K562 (cell line): ENCODE results near the gene PRKCSH. TPM values are rescaled to one million over a fixed set of nuclear protein-coding genes. Genes with fewer than 3 reads are reported as not detected.
A peak's percentile ranks its signal among the peaks of the same experiment; 100 is the strongest.

Experiments used
- ATAC-seq: fragments of 200-7000 bp; cut with Tn5 transposase; 3 replicates; pipeline ENCODE4 v1.9.1; 2020; ENCODE audit warnings: moderate library complexity
- BruUV-seq: library from RNA; stranded (reverse); fragments of 400-500 nt; replicated peaks from 2 replicates; lab custom pipeline; 2021; lab: Mats Ljungman, UMichigan
- CTCF ChIA-PET: fragments of 300-600 bp; formaldehyde crosslinking; extraction: SDS; loops from one replicate; lab custom pipeline; 2021; ENCODE audit warnings: low intra/inter-chr PET ratio; lab: Yijun Ruan, JAX
- POLR2A ChIA-PET: fragments of 300-600, 350-650 bp; sonication (Branson Sonifier 250); formaldehyde crosslinking; extraction: SDS; loops from one replicate; lab custom pipeline; 2021; ENCODE audit warnings: antibody characterized with exemption, inconsistent platforms; lab: Yijun Ruan, JAX
- DNase-seq, 4 experiments: peaks; one replicate each; pipeline versions ENCODE4 v3.0.0 to v3.0.0-alpha.2; 2011 to 2018; ENCODE audit warnings: low spot score in 3 of 4, mixed read lengths in 3 of 4; ENCODE audit errors: extremely low read depth in 1 of 4
- FAIRE-seq: peaks from 2 replicates; lab custom pipeline; 2011; peaks lifted over from hg19 to GRCh38; lab: Jason Lieb, UNC
- H2AFZ ChIP-seq: 2 replicates; pipeline ENCODE4 v1.6.0; 2011; ENCODE audit warnings: low read depth, low read length, control low read depth, inconsistent platforms
- H3K27ac ChIP-seq: fragments of 200-600 bp; 3 replicates; pipeline ENCODE4 v1.8.0; 2011; ENCODE audit warnings: low read depth, mild to moderate bottlenecking, control low read depth, inconsistent platforms, low read length, moderate library complexity, mixed read lengths; ENCODE audit errors: extremely low read depth
- H3K27me3 ChIP-seq, 2 experiments: fragments of 300-600 bp in 1 of 2; 2 replicates in 1 of 2; 3 replicates in 1 of 2; pipeline versions ENCODE4 v1.6.0 to v1.8.0; 2011; ENCODE audit warnings: inconsistent platforms in 2 of 2, low read length in 2 of 2, mild to moderate bottlenecking in 1 of 2, mixed read lengths in 1 of 2, moderate library complexity in 1 of 2; ENCODE audit not compliant: control insufficient read depth in 2 of 2, insufficient read depth in 2 of 2
- H3K36me3 ChIP-seq: fragments of 300-600 bp; 3 replicates; pipeline ENCODE4 v1.8.0; 2011; ENCODE audit warnings: mild to moderate bottlenecking, low read length, inconsistent platforms; ENCODE audit not compliant: control insufficient read depth, insufficient read depth
- H3K4me1 ChIP-seq, 2 experiments: fragments of 200-600 bp in 1 of 2; replicated peaks in 1 of 2; 2 replicates in 1 of 2; 3 replicates in 1 of 2; pipeline versions ENCODE4 v1.5.1 to v1.8.0; 2011; ENCODE audit warnings: inconsistent platforms in 2 of 2, low read length in 2 of 2, mild to moderate bottlenecking in 1 of 2, mixed read lengths in 1 of 2, moderate library complexity in 1 of 2; ENCODE audit not compliant: control insufficient read depth in 2 of 2, insufficient read depth in 2 of 2
- H3K4me2 ChIP-seq: 2 replicates; pipeline ENCODE4 v1.6.1; 2011; ENCODE audit warnings: low read length, control low read depth, inconsistent platforms, mixed read lengths; ENCODE audit not compliant: insufficient read depth
- H3K4me3 ChIP-seq: fragments of 200-600 bp; sonication (generic), shearing (Covaris generic); 2 replicates; pipeline ENCODE4 v1.5.1; 2016; ENCODE audit warnings: control low read depth, inconsistent platforms
- H3K79me2 ChIP-seq: fragments of 200-600 bp; 3 replicates; pipeline ENCODE4 v1.8.0; 2011; ENCODE audit warnings: low read length, inconsistent platforms; ENCODE audit not compliant: control insufficient read depth, insufficient read depth
- H3K9ac ChIP-seq, 2 experiments: 2 replicates each; pipeline versions ENCODE4 v1.6.0 to v1.6.1; 2011; ENCODE audit warnings: low read depth in 2 of 2, low read length in 2 of 2, control low read depth in 1 of 2, inconsistent platforms in 1 of 2, mild to moderate bottlenecking in 1 of 2, mixed read lengths in 1 of 2; ENCODE audit not compliant: insufficient read depth in 1 of 2
- H3K9me1 ChIP-seq: one replicate; pipeline ENCODE4 v1.6.0; 2011; ENCODE audit warnings: inconsistent platforms, mild to moderate bottlenecking, low read length, moderate library complexity; ENCODE audit not compliant: control insufficient read depth, insufficient read depth
- H3K9me3 ChIP-seq: replicated peaks from 2 replicates; pipeline ENCODE4 v1.5.1; 2011; ENCODE audit warnings: low read depth, low read length, inconsistent platforms; ENCODE audit not compliant: control insufficient read depth, insufficient read depth
- H4K20me1 ChIP-seq: replicated peaks from 2 replicates; pipeline ENCODE4 v1.6.1; 2011; ENCODE audit warnings: low read length, inconsistent platforms, mixed read lengths; ENCODE audit not compliant: control insufficient read depth, insufficient read depth
- ATF2 ChIP-seq: sonication (generic); formaldehyde crosslinking; IDR thresholded peaks from 2 replicates; pipeline ENCODE4 v1.8.1; 2022; ENCODE audit warnings: missing genetic modification reagents
- BCLAF1 ChIP-seq, 2 experiments: fragments of 450-650 bp in 1 of 2; IDR thresholded peaks; 2 replicates each; pipeline ENCODE4 v1.6.1; 2011 to 2017; ENCODE audit warnings: low read depth in 2 of 2, antibody characterized with exemption in 1 of 2, borderline replicate concordance in 1 of 2, low read length in 1 of 2, mild to moderate bottlenecking in 1 of 2, mixed read lengths in 1 of 2; ENCODE audit not compliant: control insufficient read depth in 1 of 2
- CHD4 ChIP-seq: fragments of 200-600 bp; sonication (generic); IDR thresholded peaks from 3 replicates; pipeline ENCODE4 v1.6.1; 2012; ENCODE audit warnings: low read depth, mild to moderate bottlenecking, mixed read lengths, low read length, inconsistent platforms; ENCODE audit not compliant: insufficient read depth, insufficient replicate concordance, poor library complexity, severe bottlenecking
- E2F4 ChIP-seq: sonication (generic); formaldehyde crosslinking; IDR thresholded peaks from 2 replicates; pipeline ENCODE4 v1.8.0; 2022; ENCODE audit warnings: mild to moderate bottlenecking, low read depth, missing genetic modification reagents
- EHMT2 ChIP-seq: fragments of 450-650 bp; IDR thresholded peaks from 2 replicates; pipeline ENCODE4 v1.6.1; 2018; ENCODE audit warnings: antibody characterized with exemption
- ETS2 ChIP-seq: IDR thresholded peaks from 2 replicates; pipeline ENCODE4 v1.6.1; 2016; ENCODE audit warnings: borderline replicate concordance, missing genetic modification characterization, mild to moderate bottlenecking, moderate library complexity, missing compliant biosample characterization; ENCODE audit not compliant: poor library complexity, severe bottlenecking
- JUND ChIP-seq, 2 experiments: IDR thresholded peaks; 2 replicates in 1 of 2; 3 replicates in 1 of 2; pipeline ENCODE4 v1.6.1; 2011; ENCODE audit warnings: borderline replicate concordance in 2 of 2, low read depth in 2 of 2, low read length in 2 of 2, improper control_type of control experiment in 1 of 2, missing biosample characterization in 1 of 2, missing genetic modification characterization in 1 of 2, missing genetic modification reagents in 1 of 2
- NKRF ChIP-seq: fragments of 450-650 bp; IDR thresholded peaks from 2 replicates; pipeline ENCODE4 v1.6.1; 2016; ENCODE audit warnings: borderline replicate concordance
- ZNF436 ChIP-seq: fragments of 250-450, 450-650 bp; sonication (Bioruptor Pico); formaldehyde crosslinking; IDR thresholded peaks from 2 replicates; pipeline ENCODE4 v1.7.0; 2020; ENCODE audit warnings: mild to moderate bottlenecking
- ZNF764 ChIP-seq: fragments of 250-450 bp; sonication (Bioruptor Pico); IDR thresholded peaks from 2 replicates; pipeline ENCODE4 v1.4.0; 2020; ENCODE audit warnings: low read depth, mild to moderate bottlenecking, moderate library complexity
- whole genome bisulfite sequencing: fragments of 100-300 bp; shearing (Covaris generic); methylation state at CpG from one replicate; pipeline ENCODE4 v1.1.6; 2016; ENCODE audit warnings: low coverage, mixed read lengths; ENCODE audit not compliant: insufficient coverage; ENCODE audit errors: missing lambda C conversion rate; 5-methylcytosine and 5-hydroxymethylcytosine counted together
- in situ Hi-C: fragments of 300-500 bp; cut with MboI; formaldehyde crosslinking; loops from 4 replicates; pipeline ENCODE4 v1.15.0; 2018; ENCODE audit warnings: inconsistent platforms, mixed read lengths
- intact Hi-C: fragments of 100-400 bp; cut with micrococcal nuclease; formaldehyde crosslinking; loops from 2 replicates; pipeline ENCODE4 v1.14.2; 2022
- polyA plus RNA-seq, 8 experiments: library from polyadenylated mRNA; depleted of rRNA in 4 of 8; stranded (reverse) in 5 of 8; unstranded in 3 of 8; fragments of >200 nt; fragmentation: Nextera tagmentation in 2 of 8; fragmentation: Illumina TruSeq in 1 of 8; extraction: Ambion mirVana in 2 of 8; extraction: Trizol in 1 of 8; gene quantifications; 2 replicates each; pipeline versions ENCODE4 v1.2.1 to v1.2.3, GENCODE V29; 2011 to 2014; ENCODE audit warnings: inconsistent platforms in 1 of 8, missing spikeins in 1 of 8
- total RNA-seq, 7 experiments: library from RNA; depleted of rRNA in 6 of 7; stranded (reverse); fragments of >200 nt in 6 of 7; fragmentation: Illumina TruSeq in 2 of 7; extraction: Trizol in 2 of 7; gene quantifications; 2 replicates each; pipeline versions ENCODE4 v1.2.1 to v1.2.3, GENCODE V29; 2011 to 2021; ENCODE audit warnings: low replicate concordance in 1 of 7

The PRKCSH gene
- total and polyA plus RNA-seq, 9 of the 15 experiments (the other 6 are each of a cell fraction or from before 2014, with no cell fraction given): 2.3 to 297 (median 48.1) TPM

- 90% methylated on average over 4 of the region's 57 CpGs for WGBS
- ChIA-PET POLR2A (interaction anchor here (1.2 kb wide), 1 partner anchor 109 kb away, joined by 4 read pairs; the partner anchor contains the start of gene SWSAP1), CTCF (interaction anchor here (0.6 to 2.2 kb wide), 5 partner anchors 31 to 357 kb away, joined by 3 to 15 read pairs (median 3); no protein-coding TSS in a partner anchor)
- DNase-seq (peak in 1 of 4 experiments; percentile 11), FAIRE-seq (no peak), ATAC-seq (no peak)
- H3K4me2 ChIP-seq: no peak overlapping the region
- H3K79me2 ChIP-seq: no peaks in the 10 kb centered on the region
- no peaks in the 10 kb centered on the region for H3K36me3 ChIP-seq
- H2AFZ ChIP-seq: no peak overlapping the region
- no TSS peak for BruUV-seq
- in situ Hi-C loops: no loop called here
- H3K27me3 ChIP-seq: no peaks in the 10 kb centered on the region
- H3K9ac ChIP-seq: no peak overlapping the region
- H3K4me3 ChIP-seq: no peak overlapping the region
- intact Hi-C loops: loop anchor here (2.0 to 10.0 kb wide), 3 partner anchors 31 to 189 kb away; partner anchors contain the start of genes EPOR and TSPAN16
- H3K27ac ChIP-seq: no peak overlapping the region
- H3K9me1 ChIP-seq: no peaks in the 10 kb centered on the region
- no peaks in the 10 kb centered on the region for H3K9me3 ChIP-seq
- peaks cover 7 to 67% of the 10 kb centered on the region in 2 experiments; a peak in 4 of 5 replicates for H3K4me1 ChIP-seq
- H4K20me1 ChIP-seq: no peaks in the 10 kb centered on the region
- TF ChIP-seq CHD4 (no peak), JUND (IDR thresholded peaks at IDR 0.05; ENCODE audit: borderline replicate concordance, low read depth, low read length) (no peak), JUND (tag; IDR thresholded peaks at IDR 0.05; ENCODE audit: borderline replicate concordance, low read depth, low read length) (no peak), E2F4 (no peak), NKRF (no peak), EHMT2 (no peak), BCLAF1 (IDR thresholded peaks at IDR 0.05; ENCODE audit: borderline replicate concordance in 1 of 2, control insufficient read depth in 1 of 2, low read depth in 2 of 2, low read length in 1 of 2) (no peak), ATF2 (no peak), ZNF764 (CRISPR knock-in tag) (no peak), ZNF436 (CRISPR knock-in tag) (no peak), ETS2 (tag) (no peak)
Observed at GRCh38 chr19:11483366-11484111, 48.1 kb downstream of the PRKCSH start.
